Fibroblast of pulmonary artery (primary cell): ENCODE results near the gene FANCD2.

Source experiments
- DNase-seq: peaks from one replicate; pipeline ENCODE4 v3.0.0-alpha.2; 2010; ENCODE audit warnings: low read depth
- H3K4me3 ChIP-seq: replicated peaks from 2 replicates; pipeline ENCODE4 v1.5.1; 2011; ENCODE audit warnings: low read depth, mild to moderate bottlenecking, control low read depth, low read length, moderate library complexity
- TF ChIP-seq, protein P1 (sequence below): IDR thresholded peaks from 2 replicates; pipeline ENCODE4 v1.5.1; 2011; ENCODE audit warnings: mild to moderate bottlenecking, control low read depth, low read length, inconsistent platforms; ENCODE audit errors: missing control alignments

The FANCD2 gene

DNA sequence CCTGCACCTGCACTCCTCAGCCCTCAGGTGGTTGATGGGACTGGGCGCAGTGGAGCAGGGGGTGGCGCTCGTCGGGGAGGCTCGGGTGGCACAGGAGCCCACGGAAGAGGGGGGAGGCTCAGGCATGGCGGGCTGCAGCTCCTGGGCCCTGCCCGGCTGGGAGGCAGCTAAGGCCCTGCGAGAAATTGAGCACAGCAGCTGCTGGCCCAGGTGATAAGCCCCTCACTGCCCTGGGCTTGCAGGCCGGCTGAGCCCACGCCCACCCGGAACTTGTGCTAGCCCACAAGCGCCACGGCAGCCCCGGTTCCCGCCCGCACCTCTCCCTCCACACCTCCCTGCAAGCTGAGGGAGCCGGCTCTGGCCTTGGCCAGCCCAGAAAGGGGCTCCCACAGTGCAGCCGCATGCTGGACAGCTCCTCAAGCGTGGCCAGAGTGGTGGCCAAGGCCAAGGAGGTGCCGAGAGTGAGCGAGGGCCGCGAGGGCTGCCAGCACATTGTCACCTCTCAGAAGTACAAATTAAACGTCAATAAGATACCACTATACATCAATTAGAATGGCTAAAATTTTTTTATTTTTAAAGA lies 110.3 kb downstream of the FANCD2 start:
- TF ChIP-seq, protein P1, sequence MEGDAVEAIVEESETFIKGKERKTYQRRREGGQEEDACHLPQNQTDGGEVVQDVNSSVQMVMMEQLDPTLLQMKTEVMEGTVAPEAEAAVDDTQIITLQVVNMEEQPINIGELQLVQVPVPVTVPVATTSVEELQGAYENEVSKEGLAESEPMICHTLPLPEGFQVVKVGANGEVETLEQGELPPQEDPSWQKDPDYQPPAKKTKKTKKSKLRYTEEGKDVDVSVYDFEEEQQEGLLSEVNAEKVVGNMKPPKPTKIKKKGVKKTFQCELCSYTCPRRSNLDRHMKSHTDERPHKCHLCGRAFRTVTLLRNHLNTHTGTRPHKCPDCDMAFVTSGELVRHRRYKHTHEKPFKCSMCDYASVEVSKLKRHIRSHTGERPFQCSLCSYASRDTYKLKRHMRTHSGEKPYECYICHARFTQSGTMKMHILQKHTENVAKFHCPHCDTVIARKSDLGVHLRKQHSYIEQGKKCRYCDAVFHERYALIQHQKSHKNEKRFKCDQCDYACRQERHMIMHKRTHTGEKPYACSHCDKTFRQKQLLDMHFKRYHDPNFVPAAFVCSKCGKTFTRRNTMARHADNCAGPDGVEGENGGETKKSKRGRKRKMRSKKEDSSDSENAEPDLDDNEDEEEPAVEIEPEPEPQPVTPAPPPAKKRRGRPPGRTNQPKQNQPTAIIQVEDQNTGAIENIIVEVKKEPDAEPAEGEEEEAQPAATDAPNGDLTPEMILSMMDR, result no peak
- DNase-seq, result no peak
- no peak overlapping the region for H3K4me3 ChIP-seq

DNA sequence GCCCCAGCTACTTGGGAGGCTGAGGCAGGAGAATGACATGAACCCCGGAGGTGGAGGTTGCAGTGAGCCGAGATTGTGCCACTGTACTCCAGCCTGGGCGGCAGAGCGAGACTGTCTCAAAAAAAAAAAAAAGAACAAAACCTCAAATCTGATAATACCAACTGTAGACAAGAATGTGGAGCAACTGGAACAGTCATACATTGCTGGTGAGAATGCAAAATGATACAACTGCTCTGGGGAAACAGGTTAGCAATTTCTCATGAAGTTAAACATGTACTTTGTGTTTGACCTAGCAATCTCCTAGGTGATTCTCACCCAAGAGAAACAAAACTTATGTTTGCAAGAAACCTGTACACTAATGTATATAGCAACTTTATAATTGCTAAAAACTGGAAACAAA lies 110.9 kb downstream of the FANCD2 start:
- no peak for DNase-seq
- H3K4me3 ChIP-seq, result no peak overlapping the region
- TF ChIP-seq, protein P1, result no peak

DNA sequence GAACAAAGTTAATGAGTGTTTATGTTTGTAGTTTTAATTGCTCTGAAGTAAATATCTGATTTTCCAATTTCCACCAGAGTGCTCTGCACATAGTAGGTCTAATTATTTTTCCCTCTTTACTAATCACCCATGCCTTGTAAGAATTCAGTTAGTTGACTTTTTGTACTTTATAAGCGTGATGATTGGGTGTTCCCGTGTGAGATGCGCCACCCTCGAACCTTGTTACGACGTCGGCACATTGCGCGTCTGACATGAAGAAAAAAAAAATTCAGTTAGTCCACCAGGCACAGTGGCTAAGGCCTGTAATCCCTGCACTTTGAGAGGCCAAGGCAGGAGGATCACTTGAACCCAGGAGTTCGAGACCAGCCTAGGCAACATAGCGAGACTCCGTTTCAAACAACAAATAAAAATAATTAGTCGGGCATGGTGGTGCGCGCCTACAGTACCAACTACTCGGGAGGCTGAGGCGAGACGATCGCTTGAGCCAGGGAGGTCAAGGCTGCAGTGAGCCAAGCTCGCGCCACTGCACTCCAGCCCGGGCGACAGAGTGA lies 114.8 kb downstream of the FANCD2 start:
- DNase-seq, result no peak
- TF ChIP-seq, protein P1, result no peak
- peak overlapping the region; percentile 81 for H3K4me3 ChIP-seq

DNA sequence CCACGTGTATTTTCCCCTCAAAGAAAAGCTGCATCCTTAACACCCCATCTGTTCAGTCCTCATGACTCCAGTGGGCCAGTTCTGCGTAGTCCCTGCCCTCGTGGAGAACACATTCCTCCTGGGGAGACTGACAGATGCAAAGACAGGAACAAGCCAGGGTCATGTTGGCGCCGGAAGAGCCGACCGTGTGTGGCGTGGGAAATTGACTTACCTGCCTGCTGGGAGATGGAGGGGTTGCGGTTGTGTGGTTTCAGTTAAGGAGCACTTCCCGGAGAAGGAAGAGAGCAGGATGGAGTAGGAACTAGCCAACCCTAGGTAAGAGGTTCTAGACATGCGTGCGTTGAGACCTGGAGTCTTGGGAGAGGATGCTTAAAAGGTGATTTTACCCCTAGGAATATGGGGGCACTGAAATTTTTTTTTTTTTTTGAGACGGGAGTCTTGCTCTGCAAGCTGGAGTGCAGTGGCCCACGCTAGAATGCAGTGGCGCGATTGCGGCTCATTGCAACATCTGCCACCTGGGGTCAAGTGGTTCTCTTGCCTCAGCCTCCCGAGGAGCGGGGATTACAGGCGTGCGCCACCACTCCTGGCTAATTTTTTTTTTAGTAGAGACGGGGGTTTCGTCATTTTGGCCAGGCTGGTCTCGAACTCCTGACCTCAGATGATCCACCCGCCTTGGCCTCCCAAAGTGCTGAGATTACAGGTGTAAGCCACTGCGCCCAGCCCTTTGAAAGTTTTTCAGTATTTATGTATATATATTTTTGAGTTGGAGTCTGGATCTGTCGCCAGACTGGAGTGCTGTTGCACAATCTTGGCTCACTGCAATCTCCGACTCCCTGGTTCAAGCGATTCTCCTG lies 116.7 kb downstream of the FANCD2 start:
- TF ChIP-seq, protein P1, result no peak
- peak; percentile 37 for DNase-seq
- peak overlapping the region; percentile 81 for H3K4me3 ChIP-seq

DNA sequence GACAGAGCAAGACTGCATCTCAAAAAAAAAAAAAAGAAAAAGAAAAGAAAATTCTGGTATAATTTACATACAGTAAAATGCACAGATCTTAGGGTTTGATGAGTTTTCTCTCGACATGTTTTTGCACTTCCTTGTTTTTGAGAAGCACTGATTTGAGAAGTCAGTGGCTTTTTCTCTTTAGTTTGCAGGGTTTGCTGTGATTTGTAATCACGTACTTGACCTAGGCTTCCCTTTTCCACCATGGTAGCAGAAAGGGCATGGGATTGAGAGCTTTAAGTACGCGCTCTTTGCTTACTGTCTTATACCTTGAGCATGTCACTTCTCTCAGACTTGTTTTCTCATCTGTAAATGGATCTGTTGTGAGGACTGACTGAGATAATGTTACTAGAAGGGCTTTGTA lies 119.4 kb downstream of the FANCD2 start:
- TF ChIP-seq, protein P1, result no peak
- no peak overlapping the region for H3K4me3 ChIP-seq
- no peak for DNase-seq

DNA sequence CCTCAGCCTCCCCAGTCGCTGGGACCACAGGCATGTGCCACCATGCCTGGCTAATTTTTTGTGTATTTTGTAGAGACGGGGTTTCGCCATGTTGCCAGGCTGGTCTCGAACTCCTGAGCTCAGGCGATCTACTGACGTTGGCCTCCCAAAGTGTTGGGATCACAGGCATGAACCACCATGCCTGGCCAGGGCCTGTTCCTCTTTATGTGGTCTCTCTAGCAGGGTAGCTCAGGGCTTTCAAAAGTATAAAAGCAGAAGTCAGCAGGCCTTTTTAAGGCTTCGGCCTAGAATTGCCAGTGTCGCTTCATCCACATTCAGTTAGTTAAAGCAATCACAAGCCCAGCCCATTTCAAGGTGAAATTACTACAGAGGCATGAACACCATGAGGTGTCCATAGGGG lies 123.0 kb downstream of the FANCD2 start:
- H3K4me3 ChIP-seq, result no peak overlapping the region
- no peak for DNase-seq
- TF ChIP-seq, protein P1, result no peak
